Tibial nerve (tissue), 3 donors: Measurements from ENCODE around the gene SHTN1.

ENCODE experiments used
- POLR2A ChIP-seq, 2 donors: fragments of 450-650 bp; IDR thresholded peaks; one replicate each; pipeline ENCODE4 v1.6.1; 2017; ENCODE audit warnings: antibody characterized with exemption in 2 of 2, mild to moderate bottlenecking in 2 of 2, moderate library complexity in 2 of 2
- TF ChIP-seq, protein P1 (sequence below), 5 experiments: fragments of 200-600 bp in 3 of 5; fragments of 450-650 bp in 2 of 5; sonication (generic) in 3 of 5; IDR thresholded peaks; one replicate each; pipeline ENCODE4 v1.5.1; 2016 to 2019; ENCODE audit warnings: antibody characterized with exemption in 5 of 5, mild to moderate bottlenecking in 3 of 5, moderate library complexity in 2 of 5

DNA sequence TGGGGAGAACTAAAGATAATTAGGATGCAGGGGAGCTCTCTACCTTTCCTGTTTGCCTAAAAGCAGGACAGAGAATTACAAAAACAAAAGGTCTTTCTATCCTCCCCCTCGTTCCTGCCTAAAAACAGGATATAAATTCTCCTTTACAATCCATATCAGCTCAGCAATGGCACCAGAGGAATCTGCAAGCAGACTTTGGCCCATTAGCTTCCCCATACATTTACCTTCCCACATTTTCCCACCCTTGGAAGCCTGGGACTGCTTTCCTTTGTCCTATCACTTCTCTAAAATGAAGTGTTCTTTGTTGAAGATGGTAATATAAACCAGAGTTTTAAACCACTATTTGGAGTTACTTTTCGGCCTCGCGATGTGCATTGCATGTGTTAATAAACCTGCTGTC lies 15.5 kb downstream of the SHTN1 start:
- TF ChIP-seq, protein P1, sequence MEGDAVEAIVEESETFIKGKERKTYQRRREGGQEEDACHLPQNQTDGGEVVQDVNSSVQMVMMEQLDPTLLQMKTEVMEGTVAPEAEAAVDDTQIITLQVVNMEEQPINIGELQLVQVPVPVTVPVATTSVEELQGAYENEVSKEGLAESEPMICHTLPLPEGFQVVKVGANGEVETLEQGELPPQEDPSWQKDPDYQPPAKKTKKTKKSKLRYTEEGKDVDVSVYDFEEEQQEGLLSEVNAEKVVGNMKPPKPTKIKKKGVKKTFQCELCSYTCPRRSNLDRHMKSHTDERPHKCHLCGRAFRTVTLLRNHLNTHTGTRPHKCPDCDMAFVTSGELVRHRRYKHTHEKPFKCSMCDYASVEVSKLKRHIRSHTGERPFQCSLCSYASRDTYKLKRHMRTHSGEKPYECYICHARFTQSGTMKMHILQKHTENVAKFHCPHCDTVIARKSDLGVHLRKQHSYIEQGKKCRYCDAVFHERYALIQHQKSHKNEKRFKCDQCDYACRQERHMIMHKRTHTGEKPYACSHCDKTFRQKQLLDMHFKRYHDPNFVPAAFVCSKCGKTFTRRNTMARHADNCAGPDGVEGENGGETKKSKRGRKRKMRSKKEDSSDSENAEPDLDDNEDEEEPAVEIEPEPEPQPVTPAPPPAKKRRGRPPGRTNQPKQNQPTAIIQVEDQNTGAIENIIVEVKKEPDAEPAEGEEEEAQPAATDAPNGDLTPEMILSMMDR (IDR thresholded peaks at IDR 0.05) = no peak
- no peak for TF ChIP-seq POLR2A (IDR thresholded peaks at IDR 0.05)
